ENCODE measurements around the gene PIGT.

- TF ChIP-seq CTCF (IDR thresholded peaks at IDR 0.05; ENCODE audit: borderline replicate concordance, extremely low read depth, low read length, poor library complexity, severe bottlenecking): no peak
- TF ChIP-seq EZH2 (IDR thresholded peaks at IDR 0.05; ENCODE audit: borderline replicate concordance, low read depth, low read length, severe bottlenecking): no peak
These were observed 15.5 kb upstream of the PIGT start for GRCh38 chr20:45400346-45401031.

All from DND-41 (cell line).